Measurements from ENCODE around the gene ZNF474.

The ZNF474 gene

GRCh38 chr5:122180863-122181548, 51.7 kb downstream of the ZNF474 start:
- DNase-seq (ENCODE audit: low read depth in 2 of 2): peak; percentile 78 to 79

GRCh38 chr5:122181863-122182262, 52.5 kb downstream of the ZNF474 start:
- DNase-seq (ENCODE audit: low read depth in 2 of 2): no peak

GRCh38 chr5:122182491-122182921, 53.2 kb downstream of the ZNF474 start:
- peak; percentile 42 to 56 for DNase-seq (ENCODE audit: low read depth in 2 of 2)

GRCh38 chr5:122183098-122183787, 53.9 kb downstream of the ZNF474 start:
- peak; percentile 58 to 63 for DNase-seq (ENCODE audit: low read depth in 2 of 2)

GRCh38 chr5:122183788-122184170, 54.4 kb downstream of the ZNF474 start:
- no peak for DNase-seq (ENCODE audit: low read depth in 2 of 2)

GRCh38 chr5:122184676-122185255, 55.4 kb downstream of the ZNF474 start:
- no peak for DNase-seq (ENCODE audit: low read depth in 2 of 2)

GRCh38 chr5:122187426-122187825, 58.1 kb downstream of the ZNF474 start:
- DNase-seq (ENCODE audit: low read depth in 2 of 2): no peak

- no peak for DNase-seq (ENCODE audit: low read depth in 2 of 2)
These were observed 60.8 kb downstream of the ZNF474 start for GRCh38 chr5:122190156-122190555.

- peak; percentile 54 to 56 for DNase-seq (ENCODE audit: low read depth in 2 of 2)
These were observed 63.5 kb downstream of the ZNF474 start for GRCh38 chr5:122192497-122193496.

GRCh38 chr5:122195802-122196394, 66.6 kb downstream of the ZNF474 start:
- DNase-seq (ENCODE audit: low read depth in 2 of 2): peak in 1 of 2 experiments; percentile 39

- no peak for DNase-seq (ENCODE audit: low read depth in 2 of 2)
These were observed 69.8 kb downstream of the ZNF474 start for GRCh38 chr5:122199146-122199545.

- DNase-seq (ENCODE audit: low read depth in 2 of 2): no peak
These were observed 71.1 kb downstream of the ZNF474 start for GRCh38 chr5:122200450-122200849.

- DNase-seq (ENCODE audit: low read depth in 2 of 2): no peak
These were observed 71.5 kb downstream of the ZNF474 start for GRCh38 chr5:122200865-122201264.

- DNase-seq (ENCODE audit: low read depth in 2 of 2): no peak
These were observed 72.0 kb downstream of the ZNF474 start for GRCh38 chr5:122201365-122201764.

GRCh38 chr5:122202952-122203351, 73.6 kb downstream of the ZNF474 start:
- no peak for DNase-seq (ENCODE audit: low read depth in 2 of 2)
